ENCODE data around the gene PIGW. TPM values are rescaled to one million over a fixed set of nuclear protein-coding genes. Genes with fewer than 3 reads are reported as not detected.

PIGW gene
- total and polyA plus RNA-seq, 2 experiments from 2014 or later, result 5.1 to 8.6 TPM

DNA sequence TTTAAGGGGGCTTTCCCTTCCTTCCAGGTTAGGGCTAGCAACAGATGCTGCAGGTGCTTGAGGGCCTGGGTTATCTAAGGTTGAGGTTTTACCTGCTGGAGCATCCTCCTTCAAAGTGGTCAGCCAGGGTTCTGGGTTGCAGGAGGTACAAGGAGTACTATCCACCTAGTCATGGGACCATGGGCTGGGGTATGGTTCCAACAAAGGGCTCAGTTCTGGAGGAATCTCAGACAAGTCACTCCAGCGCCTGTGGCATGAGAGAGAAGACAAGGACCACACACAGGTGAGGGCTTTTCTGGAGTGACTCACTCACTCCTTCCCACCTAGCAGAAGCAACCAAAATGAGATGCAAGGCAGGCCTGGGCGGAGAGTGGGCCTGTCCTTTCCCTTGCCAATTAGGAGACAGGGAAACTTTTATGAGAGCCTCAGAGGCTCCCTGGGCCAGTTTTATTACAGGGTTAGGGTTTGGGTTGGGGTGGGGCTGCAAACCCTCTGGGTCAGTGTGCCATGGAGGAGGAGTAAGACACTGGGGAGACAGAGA lies 2.3 kb upstream of the PIGW start:
- Histone ChIP-seq H3K4me3 (no peak overlapping the region), H3K4me1 (ENCODE audit: insufficient read depth) (peaks cover 9% of the 10 kb centered on the region; the same call in 1 of the 2 replicates), H3K36me3 (ENCODE audit: low read depth) (no peaks in the 10 kb centered on the region), H3K9me2 (ENCODE audit: insufficient read depth) (no peaks in the 10 kb centered on the region), H4K20me1 (ENCODE audit: insufficient read depth) (no peaks in the 10 kb centered on the region), H3K27me3 (replicated peaks; ENCODE audit: insufficient read depth) (no peaks in the 10 kb centered on the region), H2AFZ (no peak overlapping the region), H3K79me2 (ENCODE audit: insufficient read depth) (peaks cover 19% of the 10 kb centered on the region), H3K4me2 (ENCODE audit: unreplicated experiment) (no peak overlapping the region), H3K9ac (no peak overlapping the region), H3F3A (ENCODE audit: insufficient read depth) (peaks cover 40% of the 10 kb centered on the region), H3K27ac (no peak overlapping the region), H3K9me3 (ENCODE audit: low read depth) (no peaks in the 10 kb centered on the region)
- 98 to 100% methylated on average over 2 of the region's 2 CpGs for WGBS, 2 experiments (ENCODE audit: low coverage in 1 of 2, low lambda C conversion rate in 2 of 2, missing lambda C conversion rate in 2 of 2)
- in situ Hi-C loops (cut with MboI), result no loop called here
- TF ChIP-seq EZH2phosphoT487 (IDR thresholded peaks at IDR 0.05; ENCODE audit: insufficient read depth, low read depth) (no peak), EZH2 (IDR thresholded peaks at IDR 0.05; ENCODE audit: insufficient read depth, poor library complexity, severe bottlenecking) (no peak)
- no peak for DNase-seq

DNA sequence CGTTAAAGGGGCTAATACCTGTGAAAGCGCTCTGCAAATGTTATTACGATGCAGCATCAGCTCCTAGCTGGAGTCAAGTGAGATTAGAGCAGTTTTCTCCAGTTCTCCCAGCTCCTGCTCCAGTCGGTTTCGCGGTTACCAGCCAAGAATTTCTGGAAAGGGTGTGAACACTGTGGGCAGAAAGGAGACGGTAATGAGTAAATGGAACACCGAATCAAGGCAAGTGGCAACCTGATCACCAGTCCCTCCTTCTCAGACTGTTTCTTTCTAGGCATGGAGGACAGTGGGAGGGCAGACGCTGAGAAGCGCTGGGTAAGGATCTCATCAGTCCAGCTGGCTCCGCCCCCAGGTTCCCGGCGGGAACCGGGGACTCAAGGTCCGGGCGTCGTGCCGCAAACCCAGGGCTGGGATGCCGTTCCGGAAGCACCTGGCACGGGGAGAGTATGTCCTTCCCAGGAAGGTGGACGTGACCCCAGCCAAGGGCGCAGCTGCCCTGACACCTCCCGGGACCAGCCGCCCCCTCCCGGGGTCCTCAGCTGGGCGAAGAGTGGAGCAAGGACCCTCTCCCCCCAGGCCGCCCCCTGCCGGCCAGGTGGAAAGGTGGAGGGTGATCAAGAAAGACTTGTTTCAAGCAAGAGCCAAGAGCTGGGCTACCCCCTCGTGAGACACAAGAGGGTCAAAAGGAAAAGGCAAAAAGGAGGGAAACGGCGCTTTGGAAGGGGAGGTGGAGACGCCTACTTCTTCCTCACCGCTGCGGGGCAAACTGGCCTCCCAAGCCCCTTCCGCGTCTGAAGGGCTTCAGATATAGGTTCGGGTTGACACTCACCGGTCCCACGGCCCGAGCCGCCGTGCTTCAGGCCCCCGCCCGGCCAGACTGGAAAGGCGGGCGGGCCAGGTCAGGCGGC lies 600 bp upstream of the PIGW start:
- Histone ChIP-seq H3K9me2 (ENCODE audit: insufficient read depth) (no peaks in the 10 kb centered on the region), H3K27me3 (replicated peaks; ENCODE audit: insufficient read depth) (no peaks in the 10 kb centered on the region), H3K4me3 (peak overlapping the region; percentile 88), H3K4me1 (ENCODE audit: insufficient read depth) (peaks cover 2% of the 10 kb centered on the region; the same call in 1 of the 2 replicates), H3K4me2 (ENCODE audit: unreplicated experiment) (peak overlapping the region; percentile 91), H3F3A (ENCODE audit: insufficient read depth) (peaks cover 42% of the 10 kb centered on the region), H4K20me1 (ENCODE audit: insufficient read depth) (no peaks in the 10 kb centered on the region), H3K9ac (peak overlapping the region; percentile 97), H3K27ac (peak overlapping the region; percentile 93), H3K9me3 (ENCODE audit: low read depth) (no peaks in the 10 kb centered on the region), H2AFZ (peak overlapping the region; percentile 84), H3K79me2 (ENCODE audit: insufficient read depth) (peaks cover 36% of the 10 kb centered on the region), H3K36me3 (ENCODE audit: low read depth) (0 out of 2 replicates have a peak, but pooled peaks cover 8% of the 10 kb centered on the region)
- 7% methylated on average over 46 to 48 of the region's 48 CpGs for WGBS, 2 experiments (ENCODE audit: low coverage in 1 of 2, low lambda C conversion rate in 2 of 2, missing lambda C conversion rate in 2 of 2)
- TF ChIP-seq EZH2phosphoT487 (IDR thresholded peaks at IDR 0.05; ENCODE audit: insufficient read depth, low read depth) (no peak), EZH2 (IDR thresholded peaks at IDR 0.05; ENCODE audit: insufficient read depth, poor library complexity, severe bottlenecking) (no peak)
- DNase-seq, result peak; percentile 84
- in situ Hi-C loops (cut with MboI), result no loop called here

DNA sequence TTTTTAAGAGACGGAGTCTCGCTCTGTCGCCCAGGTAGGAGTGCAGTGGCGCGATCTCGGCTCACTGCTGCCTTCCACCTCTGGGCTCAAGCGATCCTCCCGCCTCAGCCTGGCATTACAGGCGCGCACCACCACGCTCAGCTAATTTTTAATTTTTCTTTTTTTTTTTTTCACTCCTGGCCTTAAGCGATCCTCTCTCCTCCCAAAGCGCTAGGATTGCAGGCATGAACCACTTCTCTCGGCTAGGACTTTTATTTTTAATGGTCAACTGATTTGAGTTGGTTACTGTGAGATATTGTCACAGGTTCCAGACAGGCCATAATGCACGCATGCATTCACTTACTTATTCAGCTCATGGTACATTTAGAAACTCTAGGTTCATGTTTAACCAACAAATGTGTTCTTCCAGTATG lies 888 bp downstream of the PIGW start:
- WGBS, 2 experiments (ENCODE audit: low coverage in 1 of 2, low lambda C conversion rate in 2 of 2, missing lambda C conversion rate in 2 of 2), result 8 to 13% methylated on average over 14 to 15 of the region's 15 CpGs
- H3K79me2 ChIP-seq (ENCODE audit: insufficient read depth), result peaks cover 51% of the 10 kb centered on the region
- H3K9me2 ChIP-seq (ENCODE audit: insufficient read depth), result no peaks in the 10 kb centered on the region
- peak overlapping the region; percentile 88 for H3K4me3 ChIP-seq
- H4K20me1 ChIP-seq (ENCODE audit: insufficient read depth), result no peaks in the 10 kb centered on the region
- peaks cover 28% of the 10 kb centered on the region for H3F3A ChIP-seq (ENCODE audit: insufficient read depth)
- H3K9me3 ChIP-seq (ENCODE audit: low read depth), result no peaks in the 10 kb centered on the region
- peak overlapping the region; percentile 97 for H3K9ac ChIP-seq
- H3K27me3 ChIP-seq (replicated peaks; ENCODE audit: insufficient read depth), result no peaks in the 10 kb centered on the region
- peak overlapping the region; percentile 84 for H2AFZ ChIP-seq
- peak overlapping the region; percentile 93 for H3K27ac ChIP-seq
- H3K4me2 ChIP-seq (ENCODE audit: unreplicated experiment), result peak overlapping the region; percentile 64
- H3K36me3 ChIP-seq (ENCODE audit: low read depth), result 0 out of 2 replicates have a peak, but pooled peaks cover 8% of the 10 kb centered on the region
- no peaks in the 10 kb centered on the region for H3K4me1 ChIP-seq (ENCODE audit: insufficient read depth)
- DNase-seq, result no peak
- in situ Hi-C loops (cut with MboI), result no loop called here
- TF ChIP-seq EZH2phosphoT487 (IDR thresholded peaks at IDR 0.05; ENCODE audit: insufficient read depth, low read depth), result no peak
- TF ChIP-seq EZH2 (IDR thresholded peaks at IDR 0.05; ENCODE audit: insufficient read depth, poor library complexity, severe bottlenecking), result no peak

DNA sequence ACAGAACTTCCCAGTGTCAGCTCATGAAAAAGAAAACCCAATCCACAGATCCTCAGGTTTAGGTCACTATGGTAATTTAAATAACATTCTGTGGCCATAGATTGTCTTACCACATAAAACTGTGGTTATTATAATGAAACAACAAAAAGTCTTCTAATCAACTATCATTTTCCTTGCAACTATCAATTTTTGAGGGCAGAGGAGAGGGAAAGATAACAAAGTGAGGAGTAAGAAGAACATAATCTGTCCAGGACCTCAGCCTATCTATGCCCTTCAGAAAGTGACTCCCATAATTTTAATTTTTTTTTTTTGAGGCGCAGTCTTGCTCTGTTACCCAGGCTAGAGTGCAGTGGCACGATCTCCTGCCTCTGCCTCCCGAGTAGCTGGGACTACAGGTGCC lies 5.9 kb downstream of the PIGW start:
- Histone ChIP-seq H3F3A (ENCODE audit: insufficient read depth) (peaks cover 38% of the 10 kb centered on the region), H3K9me3 (ENCODE audit: low read depth) (no peaks in the 10 kb centered on the region), H3K27me3 (replicated peaks; ENCODE audit: insufficient read depth) (no peaks in the 10 kb centered on the region), H4K20me1 (ENCODE audit: insufficient read depth) (no peaks in the 10 kb centered on the region), H3K36me3 (ENCODE audit: low read depth) (0 out of 2 replicates have a peak, but pooled peaks cover 8% of the 10 kb centered on the region), H3K4me3 (no peak overlapping the region), H3K79me2 (ENCODE audit: insufficient read depth) (peaks cover 89% of the 10 kb centered on the region), H3K27ac (no peak overlapping the region), H3K4me2 (ENCODE audit: unreplicated experiment) (no peak overlapping the region), H3K4me1 (ENCODE audit: insufficient read depth) (peaks cover 9% of the 10 kb centered on the region), H3K9me2 (ENCODE audit: insufficient read depth) (no peaks in the 10 kb centered on the region), H3K9ac (no peak overlapping the region), H2AFZ (no peak overlapping the region)
- DNase-seq, result no peak
- WGBS, 2 experiments (ENCODE audit: low coverage in 1 of 2, low lambda C conversion rate in 2 of 2, missing lambda C conversion rate in 2 of 2), result 95 to 98% methylated on average over 3 of the region's 3 CpGs
- no peak for TF ChIP-seq EZH2phosphoT487 (IDR thresholded peaks at IDR 0.05; ENCODE audit: insufficient read depth, low read depth)
- in situ Hi-C loops (cut with MboI), result no loop called here
